ENCODE data around the gene SYP. TPM values are rescaled to one million over a fixed set of nuclear protein-coding genes. Genes with fewer than 3 reads are reported as not detected.
A peak's percentile ranks its signal among the peaks of the same experiment; 100 is the strongest.

The SYP gene
- total and polyA plus RNA-seq, 4 donors, result 0.30 to 0.67 (median 0.47) TPM

DNA sequence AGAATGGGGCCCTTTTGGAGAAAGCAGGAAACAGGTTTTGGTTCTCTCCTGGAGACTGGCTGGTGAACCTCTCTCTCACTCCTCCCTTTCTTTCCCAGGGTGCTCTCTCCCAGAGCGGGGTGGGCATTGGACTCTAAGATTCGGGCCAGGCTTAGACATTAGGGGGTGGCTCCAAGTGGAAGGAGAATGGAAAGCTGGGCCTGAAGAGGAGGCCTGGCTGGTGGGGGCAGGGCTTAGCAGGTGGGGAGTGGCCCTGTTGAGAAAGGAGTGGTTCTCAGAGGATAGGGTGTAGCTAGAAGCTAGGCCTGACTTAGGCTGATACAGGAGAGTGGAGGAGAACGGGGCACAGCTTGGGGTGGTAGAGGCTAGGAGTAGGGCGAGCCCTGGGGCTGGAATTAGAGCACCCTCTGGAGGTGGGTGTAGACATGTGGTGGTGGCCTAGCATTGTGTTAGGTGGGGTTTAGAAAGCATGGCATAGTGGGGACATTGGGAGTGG is 22.6 kb downstream of the SYP start:
- peak; percentile 68 for DNase-seq (ENCODE audit: low spot score)
- H3K27me3 ChIP-seq (ENCODE audit: control insufficient read depth in 4 of 4, insufficient read depth in 4 of 4, low read length in 3 of 4), result no peaks in the 10 kb centered on the region
- H3K9me3 ChIP-seq (ENCODE audit: control insufficient read depth in 4 of 4, low read length in 3 of 4), result no peaks in the 10 kb centered on the region
- WGBS, result 87% methylated on average over 4 of the region's 4 CpGs
- TF ChIP-seq, protein P1, sequence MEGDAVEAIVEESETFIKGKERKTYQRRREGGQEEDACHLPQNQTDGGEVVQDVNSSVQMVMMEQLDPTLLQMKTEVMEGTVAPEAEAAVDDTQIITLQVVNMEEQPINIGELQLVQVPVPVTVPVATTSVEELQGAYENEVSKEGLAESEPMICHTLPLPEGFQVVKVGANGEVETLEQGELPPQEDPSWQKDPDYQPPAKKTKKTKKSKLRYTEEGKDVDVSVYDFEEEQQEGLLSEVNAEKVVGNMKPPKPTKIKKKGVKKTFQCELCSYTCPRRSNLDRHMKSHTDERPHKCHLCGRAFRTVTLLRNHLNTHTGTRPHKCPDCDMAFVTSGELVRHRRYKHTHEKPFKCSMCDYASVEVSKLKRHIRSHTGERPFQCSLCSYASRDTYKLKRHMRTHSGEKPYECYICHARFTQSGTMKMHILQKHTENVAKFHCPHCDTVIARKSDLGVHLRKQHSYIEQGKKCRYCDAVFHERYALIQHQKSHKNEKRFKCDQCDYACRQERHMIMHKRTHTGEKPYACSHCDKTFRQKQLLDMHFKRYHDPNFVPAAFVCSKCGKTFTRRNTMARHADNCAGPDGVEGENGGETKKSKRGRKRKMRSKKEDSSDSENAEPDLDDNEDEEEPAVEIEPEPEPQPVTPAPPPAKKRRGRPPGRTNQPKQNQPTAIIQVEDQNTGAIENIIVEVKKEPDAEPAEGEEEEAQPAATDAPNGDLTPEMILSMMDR (IDR thresholded peaks at IDR 0.05; ENCODE audit: low read depth, low read length, missing input control), result peak; percentile 6
- TF ChIP-seq SP1 (IDR thresholded peaks at IDR 0.05) (no peak), RAD21 (IDR thresholded peaks at IDR 0.05) (peak; percentile 49 to 67)
- H3K4me3 ChIP-seq (ENCODE audit: low read depth in 1 of 3, low read length in 3 of 3), result no peak overlapping the region
- no peak overlapping the region for H3K9ac ChIP-seq (ENCODE audit: low read depth in 1 of 2, low read length in 2 of 2)
- no peak overlapping the region for H3K27ac ChIP-seq (ENCODE audit: low read depth in 1 of 2, low read length in 2 of 2)
- H3K36me3 ChIP-seq (ENCODE audit: control insufficient read depth in 4 of 4, insufficient read depth in 3 of 4, low read depth in 1 of 4, low read length in 3 of 4), result peaks cover 0 to 23% (median 2%) of the 10 kb centered on the region in 4 donors
- peaks cover 0 to 6% (median 3%) of the 10 kb centered on the region in 4 donors for H3K4me1 ChIP-seq (ENCODE audit: control insufficient read depth in 4 of 4, insufficient read depth in 4 of 4, low read length in 3 of 4)

DNA sequence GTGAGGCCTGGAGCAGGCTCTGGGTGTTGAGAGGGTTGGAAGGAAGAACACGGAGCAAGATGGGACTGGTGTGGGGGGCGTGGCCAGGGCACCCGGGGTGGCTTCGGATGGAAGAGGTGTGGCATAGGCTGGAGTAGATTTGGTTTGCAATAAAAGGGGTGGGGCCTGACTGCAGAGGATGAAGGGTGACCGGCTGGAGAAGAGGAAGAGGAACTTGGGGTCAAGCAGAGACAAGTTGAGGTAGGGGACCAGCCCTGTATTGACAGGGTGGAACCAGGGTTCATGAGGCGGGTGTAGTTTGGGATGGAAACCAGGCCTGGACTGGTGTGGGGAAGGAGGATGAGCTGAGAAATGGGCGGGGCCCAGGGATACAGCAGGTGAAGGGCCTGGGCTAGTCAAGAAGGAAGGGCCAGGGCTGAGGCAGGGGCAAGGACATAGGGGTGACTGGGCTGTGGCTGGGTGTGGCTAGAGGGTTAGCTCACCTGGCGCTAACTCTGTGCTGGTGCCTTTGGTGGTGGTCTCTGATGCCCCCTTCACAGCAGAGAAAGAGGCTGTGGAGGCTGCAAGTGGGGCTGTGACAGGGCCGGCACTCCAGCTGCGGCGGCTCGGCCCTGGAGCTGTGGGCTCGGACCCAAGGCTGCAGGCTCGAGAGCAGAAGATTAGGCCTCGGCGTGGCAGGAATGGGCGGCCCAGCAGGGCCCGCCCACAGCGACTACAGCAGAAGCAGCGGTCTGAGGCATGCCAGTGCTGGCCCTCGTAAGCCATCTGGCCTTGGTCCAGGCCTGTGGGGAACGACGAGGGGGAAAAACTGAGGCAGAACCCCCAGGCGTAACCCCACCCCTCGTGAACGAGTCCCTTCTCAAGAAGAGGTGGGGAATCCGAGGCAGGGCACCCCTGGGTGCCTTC is 23.3 kb downstream of the SYP start:
- Histone ChIP-seq H3K27me3 (ENCODE audit: control insufficient read depth in 4 of 4, insufficient read depth in 4 of 4, low read length in 3 of 4) (no peaks in the 10 kb centered on the region), H3K27ac (ENCODE audit: low read depth in 1 of 2, low read length in 2 of 2) (no peak overlapping the region), H3K4me1 (ENCODE audit: control insufficient read depth in 4 of 4, insufficient read depth in 4 of 4, low read length in 3 of 4) (peaks cover 0 to 12% (median 7%) of the 10 kb centered on the region in 4 donors), H3K4me3 (ENCODE audit: low read depth in 1 of 3, low read length in 3 of 3) (no peak overlapping the region), H3K9ac (ENCODE audit: low read depth in 1 of 2, low read length in 2 of 2) (no peak overlapping the region), H3K9me3 (ENCODE audit: control insufficient read depth in 4 of 4, low read length in 3 of 4) (no peaks in the 10 kb centered on the region), H3K36me3 (ENCODE audit: control insufficient read depth in 4 of 4, insufficient read depth in 3 of 4, low read depth in 1 of 4, low read length in 3 of 4) (peaks cover 0 to 21% (median 2%) of the 10 kb centered on the region in 4 donors)
- TF ChIP-seq NR2F2 (IDR thresholded peaks at IDR 0.05) (no peak), HNF4A (conservative IDR thresholded peaks at IDR 0.05) (no peak), REST (IDR thresholded peaks at IDR 0.05) (no peak), RXRA (IDR thresholded peaks at IDR 0.05) (no peak), HNF4G (IDR thresholded peaks at IDR 0.05) (no peak)
- peak; percentile 52 for DNase-seq (ENCODE audit: low spot score)
- 76% methylated on average over 27 of the region's 27 CpGs for WGBS

DNA sequence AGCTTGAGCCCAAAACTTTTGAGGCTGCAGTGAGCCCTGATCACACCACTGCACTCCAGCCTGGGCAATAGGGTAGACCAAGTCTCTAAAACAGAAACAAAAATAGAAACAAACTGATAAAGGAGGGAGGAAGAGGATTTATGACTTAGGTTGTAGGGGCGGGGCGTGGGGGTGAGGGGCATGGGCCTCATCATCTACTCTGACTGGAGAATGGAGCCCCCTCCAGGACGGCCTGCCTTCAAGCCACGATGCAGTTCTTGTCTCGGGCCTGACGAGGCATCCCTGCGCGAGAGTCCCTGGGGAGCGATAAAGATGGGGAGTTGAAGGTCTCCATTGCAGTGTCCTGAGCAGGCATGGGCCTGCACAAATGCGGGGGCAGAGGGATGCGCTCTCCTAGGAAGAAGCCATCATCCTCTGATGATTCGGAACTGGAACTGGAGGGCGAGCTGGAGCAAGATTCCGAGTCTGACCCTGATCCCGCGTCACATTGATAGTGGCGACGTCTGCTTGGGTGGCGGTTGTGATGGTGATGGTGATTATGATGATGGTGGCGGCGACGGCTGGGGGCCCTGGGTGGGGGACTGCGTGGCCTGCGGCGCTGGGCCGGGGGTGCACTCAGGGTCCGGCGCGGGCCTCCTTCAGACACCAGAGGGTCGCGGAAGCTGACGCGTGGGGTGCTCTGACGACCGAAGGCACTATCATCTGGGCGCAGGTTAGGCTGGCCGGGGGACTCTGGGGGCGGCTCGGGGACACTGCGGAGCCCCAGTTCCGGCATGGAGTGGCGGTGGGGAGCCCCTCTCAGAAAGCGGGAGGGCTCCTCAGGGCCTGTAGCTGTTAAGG is 24.3 kb downstream of the SYP start:
- Histone ChIP-seq H3K4me3 (ENCODE audit: low read depth in 1 of 3, low read length in 3 of 3) (no peak overlapping the region), H3K9me3 (ENCODE audit: control insufficient read depth in 4 of 4, low read length in 3 of 4) (no peaks in the 10 kb centered on the region), H3K9ac (ENCODE audit: low read depth in 1 of 2, low read length in 2 of 2) (no peak overlapping the region), H3K36me3 (ENCODE audit: control insufficient read depth in 4 of 4, insufficient read depth in 3 of 4, low read depth in 1 of 4, low read length in 3 of 4) (peaks cover 0 to 18% (median 2%) of the 10 kb centered on the region in 4 donors), H3K27ac (ENCODE audit: low read depth in 1 of 2, low read length in 2 of 2) (no peak overlapping the region), H3K27me3 (ENCODE audit: control insufficient read depth in 4 of 4, insufficient read depth in 4 of 4, low read length in 3 of 4) (no peaks in the 10 kb centered on the region), H3K4me1 (ENCODE audit: control insufficient read depth in 4 of 4, insufficient read depth in 4 of 4, low read length in 3 of 4) (peaks cover 0 to 12% (median 7%) of the 10 kb centered on the region in 4 donors)
- DNase-seq (ENCODE audit: low spot score), result no peak
- 95% methylated on average over 43 of the region's 43 CpGs for WGBS
- TF ChIP-seq EGR1 (IDR thresholded peaks at IDR 0.05; ENCODE audit: low read depth in 2 of 2) (no peak), TAF1 (conservative IDR thresholded peaks at IDR 0.05) (no peak), GABPA (IDR thresholded peaks at IDR 0.05 in 1 of 2, conservative IDR thresholded peaks at IDR 0.05 in 1 of 2) (no peak), REST (IDR thresholded peaks at IDR 0.05) (no peak), RAD21 (IDR thresholded peaks at IDR 0.05) (no peak), RXRA (IDR thresholded peaks at IDR 0.05) (no peak)
- TF ChIP-seq, protein P1 (IDR thresholded peaks at IDR 0.05; ENCODE audit: low read depth, low read length, missing input control), result no peak
